GM18951 (cell line): ENCODE results near the gene POC1B.

Experiments used
- POLR2A ChIP-seq: IDR thresholded peaks from 4 replicates; pipeline ENCODE4 v1.6.1; 2011; ENCODE audit warnings: mild to moderate bottlenecking; ENCODE audit not compliant: insufficient read length, insufficient read depth; ENCODE audit errors: extremely low read depth
- in situ Hi-C: fragments of 300-500 bp; cut with MboI; formaldehyde crosslinking; loops from one replicate; pipeline ENCODE4 v1.12.0; 2022; ENCODE audit warnings: low sequenced_read_pairs, mixed read lengths, inconsistent platforms; ENCODE audit not compliant: unreplicated experiment

POC1B gene

GRCh38 chr12:89476904-89477595 lies 48.8 kb downstream of the POC1B start:
- in situ Hi-C loops, result loop anchor here (10.0 kb wide), 1 partner anchor 48 kb away; the partner anchor contains the start of genes GALNT4 and POC1B
- TF ChIP-seq POLR2A, result no peak

DNA sequence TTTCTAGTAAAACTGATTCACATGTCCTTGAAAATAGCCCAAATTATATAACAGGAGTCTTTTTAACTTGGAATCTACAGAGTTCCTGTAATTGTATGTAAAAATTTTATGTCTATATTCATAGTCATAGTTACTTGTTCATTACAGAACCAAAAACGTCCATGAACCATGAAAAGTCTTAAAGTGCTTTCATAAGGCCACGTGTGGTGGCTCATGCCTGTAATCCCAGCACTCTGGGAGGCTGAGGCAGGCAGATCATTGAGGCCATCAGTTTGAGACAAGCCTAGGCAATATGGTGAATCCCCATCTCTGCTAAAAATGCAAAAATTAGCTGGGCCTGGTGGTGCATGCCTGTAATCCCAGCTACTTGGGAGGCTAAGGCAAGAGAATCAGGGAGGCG lies 49.6 kb downstream of the POC1B start:
- in situ Hi-C loops, result loop anchor here (10.0 kb wide), 1 partner anchor 49 kb away; the partner anchor contains the start of genes GALNT4 and POC1B
- TF ChIP-seq POLR2A, result no peak

GRCh38 chr12:89475203-89475990 lies 50.5 kb downstream of the POC1B start:
- in situ Hi-C loops, result loop anchor here (10.0 kb wide), 1 partner anchor 49 kb away; the partner anchor contains the start of genes GALNT4 and POC1B
- no peak for TF ChIP-seq POLR2A

DNA sequence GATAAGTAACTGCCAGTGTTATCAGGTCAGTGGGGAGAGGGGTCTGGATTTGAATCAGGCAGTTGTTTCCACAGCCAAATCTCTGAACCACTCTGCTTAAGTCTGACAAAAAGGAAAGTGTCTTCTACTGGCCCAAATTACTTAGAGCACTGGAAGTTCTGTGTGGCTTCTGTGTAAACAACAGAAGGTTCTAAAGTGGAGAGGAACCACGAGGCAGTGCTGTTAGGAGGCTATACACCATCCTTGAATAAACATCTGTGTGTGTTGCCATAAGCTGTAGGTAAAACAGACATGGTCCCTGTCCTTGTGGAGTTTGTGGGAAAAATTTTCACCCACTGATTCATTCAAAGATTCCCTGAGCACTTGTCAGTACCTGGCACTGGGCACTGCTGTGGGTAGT lies 51.2 kb downstream of the POC1B start:
- in situ Hi-C loops, result loop anchor here (10.0 kb wide), 1 partner anchor 50 kb away; the partner anchor contains the start of genes GALNT4 and POC1B

DNA sequence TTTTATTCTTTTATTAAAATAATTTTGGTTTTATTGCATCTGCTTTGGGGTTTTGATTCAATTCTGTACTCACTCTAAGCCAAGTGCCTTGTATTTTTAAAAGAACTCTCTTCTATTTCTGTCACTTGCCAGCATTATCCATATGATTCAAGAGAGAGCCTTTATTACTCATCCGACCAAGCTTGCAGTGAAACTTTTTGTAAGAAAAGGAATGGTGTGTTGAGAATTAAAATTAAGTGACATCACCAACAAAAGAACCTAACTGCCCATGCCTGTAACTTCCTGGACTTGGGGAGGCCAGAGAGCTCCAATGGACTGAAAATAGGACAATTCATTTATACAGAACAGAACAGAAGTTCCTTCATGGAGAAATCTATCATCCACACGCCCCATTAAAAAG lies 53.3 kb downstream of the POC1B start:
- in situ Hi-C loops, result loop anchor here (10.0 kb wide), 1 partner anchor 52 kb away; the partner anchor contains the start of genes GALNT4 and POC1B
- no peak for TF ChIP-seq POLR2A

More for the DNA sequence above, 51.2 kb downstream of the POC1B start:
- no peak for TF ChIP-seq POLR2A

- in situ Hi-C loops, result loop anchor here (10.0 kb wide), 1 partner anchor 54 kb away; the partner anchor contains the start of genes GALNT4 and POC1B
- TF ChIP-seq POLR2A, result no peak
These were observed 54.9 kb downstream of the POC1B start for GRCh38 chr12:89470741-89471509.

DNA sequence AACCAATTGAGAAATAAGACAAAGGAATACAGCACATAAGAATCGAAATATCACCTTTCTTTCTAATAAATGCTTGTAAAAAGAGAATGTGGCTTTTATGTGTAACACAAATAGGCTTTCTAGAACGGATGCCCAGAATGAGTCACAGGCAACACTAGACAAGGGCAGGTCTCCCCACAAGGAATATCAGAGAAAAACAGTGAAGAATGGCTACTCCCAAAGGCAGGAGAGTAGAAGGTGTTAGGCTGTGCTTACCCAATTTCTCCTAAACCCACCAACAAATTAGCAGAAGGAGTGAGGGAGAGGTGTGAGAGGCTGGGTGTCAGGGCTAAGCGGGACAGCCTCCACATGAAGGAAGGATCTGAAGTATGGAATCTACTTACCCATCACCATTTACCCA lies 56.5 kb downstream of the POC1B start:
- TF ChIP-seq POLR2A, result no peak
- in situ Hi-C loops, result no loop called here

DNA sequence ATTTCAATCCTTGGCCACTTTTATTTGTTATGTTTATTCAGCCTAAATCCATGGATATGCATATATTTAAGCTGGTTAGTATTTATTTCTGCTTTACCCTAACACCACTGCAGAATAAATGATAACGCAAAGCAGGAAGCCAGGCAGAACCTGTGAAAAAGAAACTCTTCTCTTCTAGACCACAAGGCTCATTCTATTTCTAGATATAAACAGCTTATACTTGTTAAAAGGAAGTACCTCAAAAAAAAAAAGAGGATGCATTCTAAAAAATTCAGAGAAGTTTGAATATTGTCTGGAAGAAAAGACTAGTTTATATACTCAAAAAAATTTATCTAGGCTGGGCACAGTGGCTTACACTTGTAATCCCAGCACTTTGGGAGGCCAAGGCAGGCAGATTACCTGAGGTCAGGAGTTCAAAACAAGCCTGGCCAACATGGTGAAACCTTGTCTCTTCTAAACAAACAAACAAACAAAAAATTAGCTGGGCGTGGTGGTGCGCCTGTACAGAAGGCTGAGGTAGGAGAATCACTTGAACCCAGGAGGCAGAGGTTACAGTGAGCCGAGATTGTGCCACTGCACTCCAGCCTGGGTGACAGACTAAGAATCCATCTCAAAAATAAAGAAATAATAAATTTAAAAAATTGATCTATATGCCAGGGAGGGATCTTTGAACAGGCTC lies 57.1 kb downstream of the POC1B start:
- in situ Hi-C loops, result no loop called here

GRCh38 chr12:89468017-89468416 lies 57.8 kb downstream of the POC1B start:
- no peak for TF ChIP-seq POLR2A

More for the DNA sequence above, 57.1 kb downstream of the POC1B start:
- no peak for TF ChIP-seq POLR2A

GRCh38 chr12:89464974-89465592 lies 60.8 kb downstream of the POC1B start:
- no peak for TF ChIP-seq POLR2A
- in situ Hi-C loops, result no loop called here

More at GRCh38 chr12:89468017-89468416, 57.8 kb downstream of the POC1B start:
- in situ Hi-C loops, result no loop called here

GRCh38 chr12:89461649-89462612 lies 63.9 kb downstream of the POC1B start:
- TF ChIP-seq POLR2A, result no peak
- in situ Hi-C loops, result no loop called here
